Right lung (tissue), 10 donors: Measurements from ENCODE around the gene FAM162B. TPM values are rescaled to one million over a fixed set of nuclear protein-coding genes. Genes with fewer than 3 reads are reported as not detected.

Source experiments
- DNase-seq, 2 donors: peaks; one replicate each; pipeline ENCODE4 v3.0.0-alpha.2; 2013
- long read RNA-seq, 8 donors: transcript quantifications; one replicate each; lab custom pipeline, GENCODE V29; 2026
- polyA plus RNA-seq, 5 donors: library from polyadenylated mRNA; unstranded; fragments of 120-200 nt; gene quantifications; one replicate each; pipeline versions ENCODE4 v1.2.1 to v1.2.3, GENCODE V29; 2013; ENCODE audit warnings: inconsistent platforms in 1 of 5, low replicate concordance in 1 of 5; ENCODE audit not compliant: insufficient read length in 5 of 5, insufficient read depth in 1 of 5

FAM162B gene
- 100 to 1,000 TPM in 1 of 5 donors, 10 to 100 TPM in 4; 62.2 to 106 (median 71.8) TPM for polyA plus RNA-seq
- long read RNA-seq, donor 1, transcript FAM162B-201 (4 exons, 1,036 nt): major isoform, 65 of 145 reads
- long read RNA-seq, donor 1, partial matches to known transcripts: 75 of 145 reads
- long read RNA-seq, donor 1, other reads (novel, unspliced or antisense): 5 of 145 reads
- long read RNA-seq, donor 2, transcript FAM162B-201 (4 exons, 1,036 nt): major isoform, 43 of 73 reads
- long read RNA-seq, donor 2, partial matches to known transcripts: 30 of 73 reads
- long read RNA-seq, donor 2, other reads (novel, unspliced or antisense): 0 of 73 reads
- long read RNA-seq, donor 3, transcript FAM162B-201 (4 exons, 1,036 nt): major isoform, 31 of 86 reads
- long read RNA-seq, donor 3, partial matches to known transcripts: 55 of 86 reads
- long read RNA-seq, donor 3, other reads (novel, unspliced or antisense): 0 of 86 reads
- long read RNA-seq, donor 4, transcript FAM162B-201 (4 exons, 1,036 nt): major isoform, 32 of 44 reads
- long read RNA-seq, donor 4, partial matches to known transcripts: 12 of 44 reads
- long read RNA-seq, donor 4, other reads (novel, unspliced or antisense): 0 of 44 reads
- long read RNA-seq, donor 5, transcript FAM162B-201 (4 exons, 1,036 nt): major isoform, 65 of 100 reads
- long read RNA-seq, donor 5, partial matches to known transcripts: 35 of 100 reads
- long read RNA-seq, donor 5, other reads (novel, unspliced or antisense): 0 of 100 reads
- long read RNA-seq, donor 6, transcript FAM162B-201 (4 exons, 1,036 nt): major isoform, 44 of 75 reads
- long read RNA-seq, donor 6, partial matches to known transcripts: 31 of 75 reads
- long read RNA-seq, donor 6, other reads (novel, unspliced or antisense): 0 of 75 reads
- long read RNA-seq, donor 7, transcript FAM162B-201 (4 exons, 1,036 nt): major isoform, 52 of 52 reads
- long read RNA-seq, donor 7, partial matches to known transcripts: 0 of 52 reads
- long read RNA-seq, donor 7, other reads (novel, unspliced or antisense): 0 of 52 reads
- long read RNA-seq, donor 8, transcript FAM162B-201 (4 exons, 1,036 nt): major isoform, 30 of 56 reads
- long read RNA-seq, donor 8, partial matches to known transcripts: 26 of 56 reads
- long read RNA-seq, donor 8, other reads (novel, unspliced or antisense): 0 of 56 reads

DNA sequence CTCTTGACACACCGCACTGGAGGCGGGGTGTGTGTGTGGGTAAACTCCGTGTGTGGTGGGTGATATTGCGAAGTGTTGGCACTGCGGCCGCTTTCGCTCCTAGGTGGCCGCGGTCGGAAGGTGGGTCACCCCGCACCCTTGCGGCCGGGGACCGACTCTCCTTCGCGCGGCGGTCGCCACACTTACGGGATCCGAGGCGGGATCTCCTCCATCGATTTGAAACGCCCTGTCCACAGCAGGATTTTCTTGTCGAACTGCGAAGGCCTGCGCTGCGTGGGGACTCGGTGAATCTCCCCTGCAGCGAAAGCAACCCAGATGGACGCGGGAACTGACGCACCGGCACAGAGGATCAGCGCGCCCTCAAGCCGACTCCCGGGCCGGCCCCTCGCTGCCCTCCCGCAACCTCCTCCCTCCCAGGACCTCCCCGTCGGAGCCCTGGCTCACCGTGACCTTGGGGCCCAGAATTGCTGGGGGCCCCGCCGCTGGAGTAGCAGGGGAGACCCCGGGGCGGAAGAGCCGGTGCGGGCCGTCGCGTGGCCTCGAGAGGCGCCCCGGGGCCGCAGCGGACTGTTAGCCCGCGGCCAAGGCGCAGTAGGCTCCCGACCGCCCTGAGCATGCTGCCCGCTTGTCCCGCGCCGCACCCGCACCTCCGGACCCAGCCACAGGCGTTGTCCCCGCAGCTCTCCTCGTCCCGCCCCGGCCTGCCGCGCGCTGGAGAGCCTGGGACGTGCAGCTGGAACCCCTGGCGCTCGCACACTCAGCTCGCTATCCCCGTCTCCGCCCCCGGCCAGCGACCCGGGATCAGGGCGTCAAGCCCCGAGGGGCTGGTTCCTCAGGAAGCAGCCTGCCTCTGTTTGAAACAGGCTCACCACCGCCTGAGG, at the start of gene FAM162B:
Gene FAM162B, minus strand, starts transcription at position 759 of the 881 bp plus-strand sequence. Its CDS starts 143 bp downstream, at position 616.
- DNase-seq: peak; percentile 68 to 80

DNA sequence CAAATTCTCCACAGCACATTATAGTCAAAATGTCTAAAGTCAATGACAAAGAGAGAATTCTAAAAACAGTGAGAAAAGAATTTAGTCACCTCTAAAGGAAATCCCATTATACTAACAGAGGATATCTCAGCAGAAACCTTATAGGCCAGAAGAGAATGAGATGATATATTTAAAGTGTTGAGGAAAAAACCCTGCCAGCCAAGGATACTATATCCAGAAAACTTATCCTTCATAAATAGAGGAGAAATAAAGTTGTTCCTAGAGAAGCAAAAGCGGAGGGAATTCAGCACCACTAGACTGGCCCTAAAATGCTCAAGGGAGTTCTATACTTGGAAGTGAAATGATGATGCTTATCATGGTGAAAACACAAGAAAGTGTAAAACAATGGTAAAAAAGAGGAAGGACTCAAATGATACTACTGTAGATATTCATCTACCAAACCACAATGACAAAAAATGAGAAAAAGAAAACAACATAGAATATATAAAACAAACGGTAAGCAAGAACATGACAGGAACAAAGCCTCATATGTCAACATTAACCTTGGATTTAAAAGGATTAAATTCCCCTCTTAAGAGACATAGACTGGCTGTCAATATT, 46.6 kb upstream of the FAM162B start:
- DNase-seq: no peak

DNA sequence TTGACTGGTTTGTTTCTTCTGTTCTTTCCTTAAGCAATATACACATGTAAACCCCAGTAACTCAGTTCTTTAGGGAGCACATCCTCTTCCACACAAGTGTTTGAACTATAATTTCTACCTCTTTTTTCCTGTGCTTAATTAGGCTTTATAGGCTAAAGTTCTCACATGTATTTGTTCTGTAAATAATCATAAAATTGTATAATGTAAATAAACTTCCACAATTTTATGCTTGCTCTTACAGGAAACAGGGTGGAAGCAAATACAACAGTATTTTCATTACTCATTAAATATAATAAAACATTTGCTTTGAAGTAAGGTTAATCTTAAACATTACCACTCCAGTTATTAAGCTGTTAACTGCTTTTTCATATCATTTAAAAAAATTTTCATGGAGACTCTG, 36.5 kb upstream of the FAM162B start:
- DNase-seq: no peak

GRCh38 chr6:116799945-116800344, 34.4 kb upstream of the FAM162B start:
- no peak for DNase-seq

DNA sequence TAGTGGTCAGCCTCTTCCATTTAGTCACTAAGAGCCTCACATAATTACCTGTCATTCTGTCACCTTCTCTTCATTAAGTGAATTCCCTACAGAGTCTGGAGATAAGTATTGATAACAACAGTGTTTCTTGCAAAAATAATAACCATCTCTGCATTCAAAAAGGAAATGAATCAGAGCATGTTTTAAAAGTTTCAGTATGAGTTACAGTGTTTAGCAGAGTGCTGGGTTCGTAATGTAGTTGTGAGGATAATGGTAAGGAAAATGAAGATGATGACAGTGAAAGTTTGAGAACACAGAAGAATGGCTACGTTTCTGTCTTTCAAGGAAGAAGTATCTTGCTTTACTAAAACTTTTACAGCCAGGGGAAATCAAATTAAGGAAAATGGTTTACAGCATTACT, 32.1 kb upstream of the FAM162B start:
- DNase-seq: no peak

- no peak for DNase-seq
Observed at GRCh38 chr6:116793224-116793623, 27.7 kb upstream of the FAM162B start.

DNA sequence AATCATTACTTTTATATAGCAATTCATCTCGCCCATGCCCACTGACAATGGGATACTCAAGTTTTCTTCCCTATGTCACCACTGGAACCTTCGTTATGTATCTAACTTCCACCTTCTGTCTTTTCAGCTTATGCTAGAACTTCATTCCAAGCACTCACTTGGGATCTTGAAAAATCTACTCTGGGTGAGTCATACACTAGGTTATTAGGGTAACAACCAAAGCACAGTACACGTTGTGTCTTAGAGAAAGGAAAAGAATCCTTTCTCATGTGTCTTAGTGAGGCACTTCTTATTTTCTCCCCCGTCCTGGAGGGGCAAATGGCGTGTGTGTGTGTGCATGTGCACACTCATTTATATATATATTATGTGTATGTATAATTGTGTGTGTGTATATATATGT, 18.3 kb upstream of the FAM162B start:
- no peak for DNase-seq

DNA sequence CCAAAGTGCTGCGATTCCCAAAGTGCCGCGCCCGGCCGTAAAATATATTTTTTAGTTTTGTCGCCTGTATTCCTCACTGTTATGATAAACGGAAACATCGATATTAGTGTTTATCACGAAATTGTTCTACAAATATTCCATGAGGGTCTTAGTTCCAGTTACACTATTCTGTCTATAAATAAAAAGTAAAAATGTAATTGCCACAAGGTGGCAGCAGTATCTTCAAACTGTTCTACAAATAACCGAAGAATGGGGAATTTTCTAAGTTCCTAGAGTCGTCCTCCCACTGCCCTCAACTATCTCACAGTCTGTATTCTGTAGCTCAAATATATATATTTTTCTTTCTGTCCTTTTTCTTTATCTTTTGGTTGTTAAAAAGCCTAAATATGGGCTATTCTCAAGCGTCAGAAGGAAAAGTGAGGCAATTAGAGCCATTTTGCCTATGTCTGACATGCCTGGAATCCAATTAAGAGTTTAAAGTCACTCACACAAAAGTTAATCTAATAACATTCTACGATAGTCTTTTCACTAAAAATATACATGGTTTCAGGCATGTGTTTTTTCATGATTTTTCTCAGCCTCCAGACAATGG, 14.2 kb upstream of the FAM162B start:
- peak; percentile 47 to 55 for DNase-seq

- no peak for DNase-seq
Observed at GRCh38 chr6:116773886-116774285, 8.4 kb upstream of the FAM162B start.

DNA sequence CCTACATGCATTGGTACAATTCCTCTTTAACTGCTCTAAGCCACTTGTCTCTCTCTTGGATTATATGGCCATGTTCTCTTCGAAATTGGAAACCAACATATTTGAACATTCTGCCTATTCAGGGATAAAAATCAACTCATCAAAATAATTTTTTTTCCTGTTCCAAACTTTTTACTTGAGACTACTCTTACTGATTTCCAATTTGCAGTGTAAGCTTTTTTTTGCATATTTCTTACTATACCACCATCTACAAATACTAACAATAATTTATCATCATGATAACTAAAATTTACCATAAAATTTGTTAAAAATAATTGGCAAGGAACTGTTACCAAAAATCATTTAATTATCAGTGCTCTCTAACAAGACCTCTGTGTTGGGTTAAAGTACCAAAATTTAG, 6.9 kb upstream of the FAM162B start:
- DNase-seq: no peak

GRCh38 chr6:116767715-116768114, 2.2 kb upstream of the FAM162B start:
- no peak for DNase-seq

DNA sequence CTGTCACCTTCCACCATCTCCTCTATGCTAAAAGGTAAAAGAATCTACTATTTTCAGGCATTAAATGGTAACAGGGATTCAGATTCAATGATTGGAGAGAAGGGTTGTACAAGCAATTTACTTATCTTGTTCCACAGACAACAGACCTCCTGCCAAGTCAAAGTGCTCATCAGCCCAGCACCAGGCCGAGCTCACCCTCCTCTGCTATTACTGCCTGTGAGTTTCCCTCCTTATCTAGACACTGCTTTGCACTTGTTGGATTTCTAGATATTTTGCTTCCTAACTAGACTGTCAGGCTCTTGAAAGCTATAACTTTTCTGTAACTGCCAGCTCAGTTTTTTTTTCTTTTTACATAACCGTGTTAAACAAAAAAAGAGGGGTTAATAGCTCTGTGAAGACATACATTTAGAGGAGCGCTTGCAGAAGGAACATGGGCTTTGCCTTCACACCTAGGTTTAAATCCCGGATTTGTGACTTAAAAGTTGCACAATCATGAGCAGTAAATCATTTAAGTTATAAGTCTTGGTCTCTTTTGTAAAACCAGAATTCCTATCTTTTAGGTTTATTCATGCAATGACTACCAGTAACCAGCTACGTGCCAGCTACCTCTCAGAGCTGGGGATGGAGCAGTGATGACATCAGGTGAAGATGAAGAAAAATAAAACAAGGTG, 1.1 kb upstream of the FAM162B start:
- no peak for DNase-seq

- DNase-seq: peak; percentile 55 to 66
Observed at GRCh38 chr6:116764629-116764960, 924 bp downstream of the FAM162B start.

- peak in 1 of 2 donors; percentile 48 for DNase-seq
Observed at GRCh38 chr6:116763906-116764628, 1.5 kb downstream of the FAM162B start.

- DNase-seq: no peak
Observed at GRCh38 chr6:116763048-116763447, 2.5 kb downstream of the FAM162B start.

DNA sequence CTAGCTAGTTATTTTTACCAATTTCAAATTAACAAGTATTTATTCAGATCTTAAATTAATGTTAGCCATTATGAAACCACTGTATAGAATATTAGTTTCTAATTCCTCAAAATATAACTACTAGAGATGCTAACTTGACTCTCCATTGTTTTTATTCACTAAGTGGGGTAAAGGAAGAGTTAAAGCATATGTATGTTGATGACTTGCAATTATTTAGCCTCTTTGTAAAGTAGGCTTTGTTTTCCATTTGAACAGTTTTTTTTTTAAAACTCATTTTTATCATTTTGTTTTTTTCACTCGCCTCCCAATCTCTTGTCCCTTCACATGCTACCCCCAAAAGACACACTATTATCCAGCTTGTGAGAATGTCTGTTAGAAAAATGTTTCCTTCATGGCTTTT, 3.3 kb downstream of the FAM162B start:
- DNase-seq: no peak

DNA sequence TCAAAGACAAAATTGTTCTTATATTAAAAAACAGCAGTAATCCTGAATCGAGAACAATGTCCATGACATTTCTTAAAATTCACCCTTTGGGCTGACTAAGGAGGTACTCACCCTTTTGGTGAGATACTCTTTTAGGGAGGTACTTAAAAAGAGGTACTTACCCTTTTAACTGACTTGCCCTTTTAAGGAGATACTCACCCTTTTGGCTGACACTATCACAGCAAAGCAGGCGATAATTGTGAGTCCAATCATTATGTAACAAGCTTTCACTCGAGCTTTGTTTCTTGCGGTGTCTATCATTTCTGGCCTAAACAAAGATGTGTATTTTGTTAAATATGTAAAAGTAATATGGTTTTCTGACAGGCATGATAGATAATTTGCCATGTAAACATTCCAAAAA, 3.7 kb downstream of the FAM162B start:
- DNase-seq: no peak

- no peak for DNase-seq
Observed at GRCh38 chr6:116745176-116745575, 20.3 kb downstream of the FAM162B start.

- no peak for DNase-seq
Observed at GRCh38 chr6:116741571-116741970, 23.9 kb downstream of the FAM162B start.
